WERI-Rb-1 (cell line): ENCODE measurements around the gene PPIA.

Experiments
- DNase-seq: peaks from one replicate; pipeline ENCODE4 v3.0.0-alpha.2; 2020
- H3K27ac ChIP-seq: fragments of 250-450 bp; sonication (Bioruptor Pico); 2 replicates; pipeline ENCODE4 v1.5.1; 2020; ENCODE audit warnings: mild to moderate bottlenecking, moderate library complexity
- H3K27me3 ChIP-seq: fragments of 250-450 bp; sonication (Bioruptor Pico); 2 replicates; pipeline ENCODE4 v1.5.1; 2021; ENCODE audit warnings: mild to moderate bottlenecking, low read depth, moderate library complexity; ENCODE audit not compliant: insufficient read depth, severe bottlenecking
- H3K36me3 ChIP-seq: fragments of 250-450 bp; sonication (Bioruptor Pico); 2 replicates; pipeline ENCODE4 v1.5.1; 2020; ENCODE audit warnings: mild to moderate bottlenecking, moderate library complexity
- H3K4me3 ChIP-seq: 2 replicates; pipeline ENCODE4 v1.5.1; 2011; ENCODE audit warnings: low read depth, mild to moderate bottlenecking, control low read depth, low read length
- H3K9me3 ChIP-seq: fragments of 250-450 bp; sonication (Bioruptor Pico); 2 replicates; pipeline ENCODE4 v1.5.1; 2021; ENCODE audit warnings: mild to moderate bottlenecking, moderate library complexity; ENCODE audit not compliant: severe bottlenecking
- TF ChIP-seq, protein P1 (sequence below): IDR thresholded peaks from 2 replicates; pipeline ENCODE4 v1.5.1; 2011; ENCODE audit warnings: low read depth, mild to moderate bottlenecking, control low read depth, inconsistent platforms, low read length

The PPIA gene

DNA sequence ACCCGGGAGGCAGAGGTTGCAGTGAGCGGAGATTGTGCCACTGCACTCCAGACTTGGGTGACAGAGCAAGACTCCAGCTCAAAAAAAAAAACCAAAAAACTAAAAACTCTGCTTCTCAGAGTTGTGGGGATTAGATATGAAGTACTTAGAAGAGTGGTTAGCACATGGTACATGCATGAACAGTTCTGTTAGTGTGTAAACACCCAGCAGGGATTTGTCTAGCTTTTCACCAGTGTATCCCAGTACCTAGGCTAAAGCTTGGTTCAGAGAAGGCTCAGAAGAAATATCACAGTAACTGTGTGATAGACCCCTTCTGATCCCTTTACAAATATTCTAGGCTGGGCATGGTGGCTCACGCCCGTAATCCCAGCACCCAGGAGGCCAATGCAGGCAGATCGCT is 9.5 kb downstream of the PPIA start:
- DNase-seq = no peak
- no peak overlapping the region for H3K4me3 ChIP-seq
- no peak overlapping the region for H3K27ac ChIP-seq
- TF ChIP-seq, protein P1, sequence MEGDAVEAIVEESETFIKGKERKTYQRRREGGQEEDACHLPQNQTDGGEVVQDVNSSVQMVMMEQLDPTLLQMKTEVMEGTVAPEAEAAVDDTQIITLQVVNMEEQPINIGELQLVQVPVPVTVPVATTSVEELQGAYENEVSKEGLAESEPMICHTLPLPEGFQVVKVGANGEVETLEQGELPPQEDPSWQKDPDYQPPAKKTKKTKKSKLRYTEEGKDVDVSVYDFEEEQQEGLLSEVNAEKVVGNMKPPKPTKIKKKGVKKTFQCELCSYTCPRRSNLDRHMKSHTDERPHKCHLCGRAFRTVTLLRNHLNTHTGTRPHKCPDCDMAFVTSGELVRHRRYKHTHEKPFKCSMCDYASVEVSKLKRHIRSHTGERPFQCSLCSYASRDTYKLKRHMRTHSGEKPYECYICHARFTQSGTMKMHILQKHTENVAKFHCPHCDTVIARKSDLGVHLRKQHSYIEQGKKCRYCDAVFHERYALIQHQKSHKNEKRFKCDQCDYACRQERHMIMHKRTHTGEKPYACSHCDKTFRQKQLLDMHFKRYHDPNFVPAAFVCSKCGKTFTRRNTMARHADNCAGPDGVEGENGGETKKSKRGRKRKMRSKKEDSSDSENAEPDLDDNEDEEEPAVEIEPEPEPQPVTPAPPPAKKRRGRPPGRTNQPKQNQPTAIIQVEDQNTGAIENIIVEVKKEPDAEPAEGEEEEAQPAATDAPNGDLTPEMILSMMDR = no peak
- H3K27me3 ChIP-seq = no peaks in the 10 kb centered on the region
- H3K36me3 ChIP-seq = peaks cover 42% of the 10 kb centered on the region
- H3K9me3 ChIP-seq = no peaks in the 10 kb centered on the region

DNA sequence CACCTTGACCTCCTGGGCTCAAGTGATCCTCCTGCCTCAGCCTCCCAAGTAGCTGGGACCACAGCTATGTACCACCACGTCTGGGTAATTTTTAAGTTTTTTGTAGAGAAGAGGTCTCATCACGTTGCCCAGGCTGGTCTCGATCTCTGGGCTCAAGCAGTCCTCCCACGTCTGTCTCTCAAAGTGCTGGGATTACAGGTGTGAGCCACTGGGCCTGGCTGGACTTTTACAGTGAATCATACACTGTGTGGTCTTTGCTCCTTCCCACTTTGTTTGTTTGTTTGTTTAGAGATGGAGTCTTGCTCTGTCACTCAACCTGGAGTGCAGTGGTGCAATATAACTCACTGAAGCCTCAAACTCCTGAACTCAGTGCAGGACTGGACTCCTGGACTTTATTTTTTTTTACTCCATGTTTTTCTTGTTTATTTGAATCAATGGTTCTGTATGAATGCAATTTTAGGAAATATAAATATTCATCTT is 12.5 kb downstream of the PPIA start:
- no peak overlapping the region for H3K27ac ChIP-seq

DNA sequence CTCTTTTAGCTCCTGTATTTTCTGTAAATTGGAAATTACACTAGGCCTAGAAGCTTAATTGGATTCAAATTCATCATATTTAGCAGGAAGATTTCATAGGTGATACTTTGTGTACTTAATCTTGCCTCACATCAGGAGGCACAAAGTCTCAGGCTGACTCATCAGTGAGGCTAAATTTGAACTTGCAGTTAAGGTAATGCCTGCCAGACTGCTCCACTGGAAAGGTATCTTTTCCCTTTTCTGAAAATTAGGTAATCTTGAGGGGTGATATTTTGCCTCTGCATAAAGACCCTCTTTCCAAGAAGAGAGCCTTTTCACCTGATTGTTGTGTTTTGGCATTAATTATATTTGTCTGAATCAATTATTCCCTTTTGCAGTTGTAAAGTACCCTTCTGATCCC is 14.6 kb downstream of the PPIA start:
- Histone ChIP-seq H3K27ac (no peak overlapping the region), H3K36me3 (peaks cover 3% of the 10 kb centered on the region; the same call in 1 of the 2 replicates), H3K4me3 (no peak overlapping the region), H3K9me3 (no peaks in the 10 kb centered on the region), H3K27me3 (no peaks in the 10 kb centered on the region)
- TF ChIP-seq, protein P1 = no peak
- no peak for DNase-seq

More for the DNA sequence above, 12.5 kb downstream of the PPIA start:
- no peak for DNase-seq
- peaks cover 12% of the 10 kb centered on the region for H3K36me3 ChIP-seq
- H3K27me3 ChIP-seq = no peaks in the 10 kb centered on the region
- TF ChIP-seq, protein P1 = no peak
- no peaks in the 10 kb centered on the region for H3K9me3 ChIP-seq
- no peak overlapping the region for H3K4me3 ChIP-seq

DNA sequence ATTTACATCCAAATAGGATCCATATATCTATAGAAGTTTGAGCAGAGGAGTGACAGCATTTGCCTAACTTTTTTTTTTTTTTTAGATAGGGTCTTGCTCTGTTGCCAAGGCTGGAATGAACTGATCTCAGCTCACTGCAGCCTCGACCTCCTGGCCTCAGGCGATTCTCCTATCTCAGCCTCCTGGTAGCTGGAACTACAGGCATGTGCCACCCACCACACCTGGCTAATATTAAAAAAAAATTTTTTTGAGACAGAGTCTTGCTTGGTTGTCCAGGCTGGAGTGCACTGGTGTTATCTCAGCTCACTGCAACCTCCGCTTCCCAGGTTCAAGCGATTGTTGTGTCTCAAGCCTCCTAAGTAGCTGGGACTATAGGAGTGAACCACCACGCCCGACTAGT is 15.1 kb downstream of the PPIA start:
- Histone ChIP-seq H3K9me3 (no peaks in the 10 kb centered on the region), H3K27ac (no peak overlapping the region), H3K27me3 (no peaks in the 10 kb centered on the region), H3K4me3 (no peak overlapping the region), H3K36me3 (no peaks in the 10 kb centered on the region; the same call in 1 of the 2 replicates)
- TF ChIP-seq, protein P1 = no peak
- no peak for DNase-seq

DNA sequence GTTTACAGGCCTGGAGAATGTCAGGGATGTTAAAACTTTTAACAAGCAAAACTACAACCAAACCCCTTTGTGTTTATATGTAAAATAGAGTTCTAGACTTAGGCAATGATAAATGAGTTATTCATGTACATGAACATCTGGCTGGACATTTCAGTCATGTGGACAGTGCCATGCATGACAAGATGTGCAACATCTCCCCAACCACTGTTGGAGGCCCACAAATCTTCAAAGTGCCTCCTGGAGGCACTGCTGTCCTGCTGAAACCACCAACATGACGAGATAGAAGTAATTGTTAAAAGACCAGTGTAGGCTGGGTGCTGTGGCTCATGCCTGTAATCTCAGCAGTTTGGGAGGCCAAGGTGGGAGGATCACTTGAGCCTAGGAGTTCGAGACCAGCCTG is 18.4 kb downstream of the PPIA start:
- DNase-seq = no peak

More for the DNA sequence above, 18.4 kb downstream of the PPIA start:
- Histone ChIP-seq H3K4me3 (no peak overlapping the region), H3K9me3 (no peaks in the 10 kb centered on the region), H3K36me3 (no peaks in the 10 kb centered on the region; the same call in 1 of the 2 replicates), H3K27me3 (no peaks in the 10 kb centered on the region), H3K27ac (no peak overlapping the region)
- TF ChIP-seq, protein P1 = no peak
